ENCODE measurements around the gene ERMAP.

Gene ERMAP

GRCh38 chr1:42886800-42887199 is 69.9 kb downstream of the ERMAP start:
- DNase-seq (ENCODE audit: insufficient read length, low spot score) = no peak
- no peak for TF ChIP-seq POLR2AphosphoS5 (IDR thresholded peaks at IDR 0.05; ENCODE audit: low read depth, low read length)
- no peak for FAIRE-seq

GRCh38 chr1:42887366-42887765 is 70.4 kb downstream of the ERMAP start:
- TF ChIP-seq POU2F2 (IDR thresholded peaks at IDR 0.05; ENCODE audit: low read depth, low read length) (no peak), POLR2AphosphoS5 (IDR thresholded peaks at IDR 0.05; ENCODE audit: low read depth, low read length) (no peak)
- no peak for FAIRE-seq

GRCh38 chr1:42888013-42888633 is 71.2 kb downstream of the ERMAP start:
- DNase-seq (ENCODE audit: insufficient read length, low spot score) (no peak), FAIRE-seq (no peak)
- no peak for TF ChIP-seq POU2F2 (IDR thresholded peaks at IDR 0.05; ENCODE audit: low read depth, low read length)
- no peak for TF ChIP-seq PAX5 (IDR thresholded peaks at IDR 0.05; ENCODE audit: insufficient read depth, low read length, severe bottlenecking)
- no peak for TF ChIP-seq POLR2A (IDR thresholded peaks at IDR 0.05; ENCODE audit: low read depth, low read length)
- no peak for TF ChIP-seq POLR2AphosphoS5 (IDR thresholded peaks at IDR 0.05; ENCODE audit: low read depth, low read length)
- no peak for TF ChIP-seq TAF1 (IDR thresholded peaks at IDR 0.05; ENCODE audit: low read depth, low read length)
- no peak for TF ChIP-seq SPI1 (IDR thresholded peaks at IDR 0.05; ENCODE audit: low read depth, low read length)

More at GRCh38 chr1:42887366-42887765, 70.4 kb downstream of the ERMAP start:
- no peak for DNase-seq (ENCODE audit: insufficient read length, low spot score)

GRCh38 chr1:42889264-42889663 is 72.3 kb downstream of the ERMAP start:
- TF ChIP-seq POLR2AphosphoS5 (IDR thresholded peaks at IDR 0.05; ENCODE audit: low read depth, low read length) = no peak
- no peak for TF ChIP-seq TAF1 (IDR thresholded peaks at IDR 0.05; ENCODE audit: low read depth, low read length)
- no peak for TF ChIP-seq POLR2A (IDR thresholded peaks at IDR 0.05; ENCODE audit: low read depth, low read length)
- TF ChIP-seq SPI1 (IDR thresholded peaks at IDR 0.05; ENCODE audit: low read depth, low read length) = no peak
- no peak for TF ChIP-seq POU2F2 (IDR thresholded peaks at IDR 0.05; ENCODE audit: low read depth, low read length)
- no peak for TF ChIP-seq PAX5 (IDR thresholded peaks at IDR 0.05; ENCODE audit: insufficient read depth, low read length, severe bottlenecking)
- FAIRE-seq = no peak
- DNase-seq (ENCODE audit: insufficient read length, low spot score) = no peak

GRCh38 chr1:42891465-42892138 is 74.7 kb downstream of the ERMAP start:
- TF ChIP-seq POLR2AphosphoS5 (IDR thresholded peaks at IDR 0.05; ENCODE audit: low read depth, low read length) (no peak), POLR2A (IDR thresholded peaks at IDR 0.05; ENCODE audit: low read depth, low read length) (no peak), TAF1 (IDR thresholded peaks at IDR 0.05; ENCODE audit: low read depth, low read length) (no peak), PAX5 (IDR thresholded peaks at IDR 0.05; ENCODE audit: insufficient read depth, low read length, severe bottlenecking) (no peak)
- DNase-seq (ENCODE audit: insufficient read length, low spot score) (no peak), FAIRE-seq (no peak)
